ENCODE data around the gene SLC2A4RG.

DNA sequence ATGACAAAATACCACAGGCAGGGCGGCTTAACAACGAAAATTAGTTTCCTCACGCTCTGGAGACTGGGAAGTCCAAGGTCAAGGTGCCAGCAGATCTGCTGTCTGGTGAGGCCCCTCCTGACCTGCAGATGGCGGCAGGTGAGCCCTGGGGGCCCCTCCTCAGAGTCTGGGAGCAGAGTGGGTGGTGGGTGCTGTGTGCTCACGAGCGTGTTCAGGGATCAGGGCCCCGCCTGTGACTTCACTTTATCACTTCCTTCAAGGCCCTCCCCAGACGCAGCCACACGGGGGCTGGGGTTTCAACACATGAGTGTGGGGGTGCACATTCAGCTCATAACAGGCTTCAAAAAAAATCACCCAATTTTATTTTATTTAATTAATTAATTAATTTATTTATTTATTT is 39.3 kb downstream of the SLC2A4RG start:
- TF ChIP-seq, protein P1, sequence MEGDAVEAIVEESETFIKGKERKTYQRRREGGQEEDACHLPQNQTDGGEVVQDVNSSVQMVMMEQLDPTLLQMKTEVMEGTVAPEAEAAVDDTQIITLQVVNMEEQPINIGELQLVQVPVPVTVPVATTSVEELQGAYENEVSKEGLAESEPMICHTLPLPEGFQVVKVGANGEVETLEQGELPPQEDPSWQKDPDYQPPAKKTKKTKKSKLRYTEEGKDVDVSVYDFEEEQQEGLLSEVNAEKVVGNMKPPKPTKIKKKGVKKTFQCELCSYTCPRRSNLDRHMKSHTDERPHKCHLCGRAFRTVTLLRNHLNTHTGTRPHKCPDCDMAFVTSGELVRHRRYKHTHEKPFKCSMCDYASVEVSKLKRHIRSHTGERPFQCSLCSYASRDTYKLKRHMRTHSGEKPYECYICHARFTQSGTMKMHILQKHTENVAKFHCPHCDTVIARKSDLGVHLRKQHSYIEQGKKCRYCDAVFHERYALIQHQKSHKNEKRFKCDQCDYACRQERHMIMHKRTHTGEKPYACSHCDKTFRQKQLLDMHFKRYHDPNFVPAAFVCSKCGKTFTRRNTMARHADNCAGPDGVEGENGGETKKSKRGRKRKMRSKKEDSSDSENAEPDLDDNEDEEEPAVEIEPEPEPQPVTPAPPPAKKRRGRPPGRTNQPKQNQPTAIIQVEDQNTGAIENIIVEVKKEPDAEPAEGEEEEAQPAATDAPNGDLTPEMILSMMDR (IDR thresholded peaks at IDR 0.05; ENCODE audit: extremely low read depth in 1 of 2, insufficient read depth in 1 of 2, low read depth in 1 of 2, low read length in 2 of 2) = no peak
- TF ChIP-seq POLR2A (IDR thresholded peaks at IDR 0.05; ENCODE audit: low read depth, low read length) (no peak), EZH2 (IDR thresholded peaks at IDR 0.05; ENCODE audit: borderline replicate concordance, low read depth, low read length, severe bottlenecking) (no peak), FOS (IDR thresholded peaks at IDR 0.05; ENCODE audit: borderline replicate concordance, insufficient read depth, low read length) (no peak)
- TF ChIP-seq, protein P2, sequence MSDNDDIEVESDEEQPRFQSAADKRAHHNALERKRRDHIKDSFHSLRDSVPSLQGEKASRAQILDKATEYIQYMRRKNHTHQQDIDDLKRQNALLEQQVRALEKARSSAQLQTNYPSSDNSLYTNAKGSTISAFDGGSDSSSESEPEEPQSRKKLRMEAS (IDR thresholded peaks at IDR 0.05; ENCODE audit: insufficient read depth, insufficient read length) = no peak
